Loucy (cell line): Measurements from ENCODE around the gene SEMA5A.

Source experiments
- CTCF ChIP-seq: fragments of 200-600 bp; sonication (generic); conservative IDR thresholded peaks from 2 replicates; pipeline ENCODE4 v1.5.1; 2014; ENCODE audit warnings: mild to moderate bottlenecking, antibody characterized with exemption, low read length
- EZH2phosphoT487 ChIP-seq: fragments of 200-600 bp; IDR thresholded peaks from 2 replicates; pipeline ENCODE4 v1.6.1; 2018; ENCODE audit warnings: antibody characterized with exemption, mild to moderate bottlenecking, moderate library complexity, borderline replicate concordance

GRCh38 chr5:9035346-9035745, 510.5 kb downstream of the SEMA5A start:
- TF ChIP-seq CTCF, result no peak
- TF ChIP-seq EZH2phosphoT487, result no peak
